ENCODE measurements around the gene PNCK. TPM values are rescaled to one million over a fixed set of nuclear protein-coding genes. Genes with fewer than 3 reads are reported as not detected.
A peak's percentile ranks its signal among the peaks of the same experiment; 100 is the strongest.
"Not testable (repeated sequence)": the region's sequence is repeated elsewhere in the genome, so short reads cannot be mapped to it uniquely, and the experiment has no call there.

Gene PNCK
- total RNA-seq, 4 donors from 2014 or later, result 0.83 TPM; not detected in 3

DNA sequence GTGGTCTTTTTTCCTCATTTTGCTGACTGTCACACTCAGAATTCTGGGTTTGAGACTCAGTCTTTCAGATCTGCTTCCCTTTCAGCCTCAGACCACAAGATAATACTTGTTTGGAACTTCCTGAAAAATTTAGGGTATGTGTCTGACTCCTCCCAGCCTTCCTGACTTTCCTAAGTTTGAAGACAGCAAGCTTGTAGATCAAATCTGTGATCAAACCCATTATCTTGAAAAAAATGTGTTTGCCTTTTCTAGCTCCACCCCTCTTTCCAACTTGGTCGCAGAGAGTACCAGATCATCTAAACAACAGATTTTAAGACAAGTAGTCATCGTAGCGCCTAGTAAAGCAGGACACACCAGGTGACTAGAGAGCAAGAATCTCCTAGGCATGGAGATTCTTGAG lies 40.6 kb upstream of the PNCK start:
- Histone ChIP-seq H3K9me3 (no peaks in the 10 kb centered on the region), H3K4me1 (peaks cover 11 to 21% of the 10 kb centered on the region in 2 donors), H3K4me3 (replicated peaks in 1 of 3) (no peak overlapping the region), H3K27ac (no peak overlapping the region), H3K27me3 (no peaks in the 10 kb centered on the region), H3K36me3 (peaks cover 8 to 11% of the 10 kb centered on the region in 2 donors)
- TF ChIP-seq POLR2A (IDR thresholded peaks at IDR 0.05), result no peak
- TF ChIP-seq, protein P1, sequence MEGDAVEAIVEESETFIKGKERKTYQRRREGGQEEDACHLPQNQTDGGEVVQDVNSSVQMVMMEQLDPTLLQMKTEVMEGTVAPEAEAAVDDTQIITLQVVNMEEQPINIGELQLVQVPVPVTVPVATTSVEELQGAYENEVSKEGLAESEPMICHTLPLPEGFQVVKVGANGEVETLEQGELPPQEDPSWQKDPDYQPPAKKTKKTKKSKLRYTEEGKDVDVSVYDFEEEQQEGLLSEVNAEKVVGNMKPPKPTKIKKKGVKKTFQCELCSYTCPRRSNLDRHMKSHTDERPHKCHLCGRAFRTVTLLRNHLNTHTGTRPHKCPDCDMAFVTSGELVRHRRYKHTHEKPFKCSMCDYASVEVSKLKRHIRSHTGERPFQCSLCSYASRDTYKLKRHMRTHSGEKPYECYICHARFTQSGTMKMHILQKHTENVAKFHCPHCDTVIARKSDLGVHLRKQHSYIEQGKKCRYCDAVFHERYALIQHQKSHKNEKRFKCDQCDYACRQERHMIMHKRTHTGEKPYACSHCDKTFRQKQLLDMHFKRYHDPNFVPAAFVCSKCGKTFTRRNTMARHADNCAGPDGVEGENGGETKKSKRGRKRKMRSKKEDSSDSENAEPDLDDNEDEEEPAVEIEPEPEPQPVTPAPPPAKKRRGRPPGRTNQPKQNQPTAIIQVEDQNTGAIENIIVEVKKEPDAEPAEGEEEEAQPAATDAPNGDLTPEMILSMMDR (IDR thresholded peaks at IDR 0.05), result no peak
- intact Hi-C loops (cut with DNase I), result no loop called here
- 88 to 92% methylated on average over 3 of the region's 3 CpGs for WGBS, 2 donors
- DNase-seq, result no peak

DNA sequence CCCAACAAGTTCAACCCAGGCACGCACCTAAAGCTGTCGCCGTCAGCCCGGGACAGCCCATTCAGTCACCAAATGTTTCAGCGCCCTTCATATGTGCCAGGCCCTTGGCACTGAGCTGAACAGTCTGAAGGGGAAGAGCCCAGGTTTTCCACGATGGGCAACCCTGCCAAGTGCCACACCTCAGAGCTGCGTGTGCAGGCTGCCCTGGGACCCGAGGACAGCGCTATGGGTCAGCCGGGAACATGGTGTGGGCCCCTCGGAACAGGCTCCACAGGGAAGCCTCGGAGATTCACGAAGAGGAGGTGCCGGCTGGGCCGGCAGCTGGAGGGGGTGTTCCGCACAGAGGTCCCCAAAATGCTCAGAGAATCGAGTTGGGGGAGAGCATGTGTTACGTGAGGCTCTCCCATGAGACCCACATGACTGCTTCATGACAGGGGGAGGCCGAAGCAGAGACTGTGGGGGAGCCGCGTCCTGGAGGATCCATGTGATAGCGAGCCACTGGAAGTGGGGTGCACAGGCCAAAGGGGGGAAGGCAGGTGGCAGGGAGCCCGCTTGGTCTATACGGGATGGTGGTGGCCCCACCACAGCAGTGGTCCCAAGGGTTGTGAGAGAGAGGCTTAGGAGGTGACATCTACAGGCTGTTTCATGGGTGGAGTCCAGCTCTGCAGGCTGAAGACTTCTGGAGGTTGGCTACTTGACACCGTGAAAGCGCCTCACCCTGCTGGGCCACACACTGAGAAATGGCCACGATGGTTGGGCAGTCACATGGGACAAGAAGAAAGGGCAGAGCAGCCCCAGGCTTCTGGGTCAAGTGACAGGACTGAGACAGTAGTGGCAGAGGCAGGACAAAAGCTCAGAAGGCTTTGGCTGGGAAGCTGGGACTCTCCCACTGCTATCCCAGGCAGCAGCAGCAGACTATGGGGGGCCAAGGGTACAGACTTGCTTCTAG lies 36.4 kb upstream of the PNCK start:
- no peak for DNase-seq
- Histone ChIP-seq H3K36me3 (peaks cover 6 to 8% of the 10 kb centered on the region in 2 donors), H3K9me3 (no peaks in the 10 kb centered on the region), H3K4me1 (peaks cover 5 to 28% of the 10 kb centered on the region in 2 donors), H3K4me3 (replicated peaks in 1 of 3) (no peak overlapping the region), H3K27me3 (no peaks in the 10 kb centered on the region), H3K27ac (no peak overlapping the region)
- WGBS, 2 donors, result 85 to 87% methylated on average over 16 to 18 of the region's 27 CpGs
- intact Hi-C loops (cut with DNase I), result no loop called here
- no peak for TF ChIP-seq POLR2A (IDR thresholded peaks at IDR 0.05)
- TF ChIP-seq, protein P1 (IDR thresholded peaks at IDR 0.05), result no peak

DNA sequence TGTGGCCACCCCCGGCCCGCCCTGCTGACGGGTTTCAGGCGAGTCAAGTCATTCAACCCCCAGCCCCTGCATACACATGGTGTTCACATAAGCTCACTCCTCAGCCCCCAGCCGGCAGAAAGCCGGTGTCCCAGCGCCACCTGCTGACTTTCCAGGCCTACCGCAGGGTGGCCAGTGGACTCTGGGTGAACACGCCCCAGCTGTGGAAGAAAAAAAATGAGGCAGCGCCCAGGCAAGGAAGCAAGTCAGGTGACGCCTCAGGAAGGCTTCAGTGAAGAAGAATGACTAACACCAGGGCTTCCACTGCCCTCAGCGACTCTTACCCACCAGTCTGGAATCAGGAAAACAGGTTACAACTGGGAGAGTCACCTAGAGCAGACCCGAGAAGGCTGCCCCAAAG lies 34.8 kb upstream of the PNCK start:
- TF ChIP-seq POLR2A (IDR thresholded peaks at IDR 0.05), result no peak
- TF ChIP-seq, protein P1 (IDR thresholded peaks at IDR 0.05), result peak in 5 of 6 experiments; percentile 26 to 59 (median 59)
- no peaks in the 10 kb centered on the region for H3K36me3 ChIP-seq
- WGBS, 2 donors, result 24 to 27% methylated on average over 6 to 12 of the region's 13 CpGs
- no peaks in the 10 kb centered on the region for H3K9me3 ChIP-seq
- peaks cover 8 to 40% of the 10 kb centered on the region in 2 donors for H3K4me1 ChIP-seq
- peak overlapping the region in 1 of 3 donors; percentile 36 for H3K27ac ChIP-seq
- H3K4me3 ChIP-seq (replicated peaks in 1 of 3), result no peak overlapping the region
- H3K27me3 ChIP-seq, result no peaks in the 10 kb centered on the region
- DNase-seq, result peak; percentile 73 to 75
- intact Hi-C loops (cut with DNase I), result no loop called here

DNA sequence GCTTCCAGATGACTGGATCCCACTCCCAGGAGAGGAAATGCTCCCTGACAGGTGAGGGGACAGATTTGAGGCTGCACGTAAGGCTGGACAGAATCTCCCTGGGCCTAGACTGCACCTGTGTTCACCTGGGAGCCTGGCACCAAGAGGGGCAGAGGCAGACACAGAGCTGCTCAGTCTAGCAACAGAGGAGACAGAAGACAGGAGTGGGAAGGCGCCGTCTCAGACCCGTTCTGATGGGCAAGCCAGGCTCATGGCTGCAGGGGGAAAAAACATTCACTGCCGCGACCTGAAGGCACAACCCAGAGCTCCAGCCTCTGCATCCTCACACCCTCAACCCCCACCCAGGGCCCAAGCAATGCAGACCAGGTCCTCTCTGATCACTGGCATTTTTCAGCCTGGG lies 33.8 kb upstream of the PNCK start:
- H3K9me3 ChIP-seq, result no peaks in the 10 kb centered on the region
- H3K27ac ChIP-seq, result no peak overlapping the region
- DNase-seq, result no peak
- no peak for TF ChIP-seq POLR2A (IDR thresholded peaks at IDR 0.05)
- TF ChIP-seq, protein P1 (IDR thresholded peaks at IDR 0.05), result no peak
- WGBS, 2 donors, result 89 to 92% methylated on average over 3 to 6 of the region's 6 CpGs
- peaks cover 0 to 3% of the 10 kb centered on the region in 2 donors for H3K36me3 ChIP-seq
- H3K27me3 ChIP-seq, result no peaks in the 10 kb centered on the region
- H3K4me3 ChIP-seq (replicated peaks in 1 of 3), result no peak overlapping the region
- H3K4me1 ChIP-seq, result peaks cover 8 to 32% of the 10 kb centered on the region in 2 donors
- intact Hi-C loops (cut with DNase I), result no loop called here

DNA sequence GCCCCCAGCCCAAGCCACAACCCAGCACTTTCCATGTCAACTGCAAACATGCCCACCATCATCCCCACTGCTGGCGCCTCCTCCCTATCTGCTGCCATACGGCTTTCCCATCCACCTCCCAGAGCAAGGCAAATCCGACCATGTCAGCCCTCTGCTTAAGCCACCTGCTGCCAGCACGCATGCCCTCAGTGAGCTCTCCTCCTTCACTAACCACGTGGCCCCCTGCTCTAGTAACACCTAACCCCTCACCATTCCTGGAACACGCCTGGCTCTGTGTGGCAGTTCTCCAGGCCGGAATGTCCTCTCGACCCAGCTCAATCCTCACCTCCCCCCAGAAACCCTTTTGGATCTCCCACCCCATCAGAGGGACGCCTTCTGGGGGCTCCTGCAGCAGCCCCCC lies 33.2 kb upstream of the PNCK start:
- intact Hi-C loops (cut with DNase I), result no loop called here
- WGBS, 2 donors, result 92% methylated on average over 9 of the region's 9 CpGs
- H3K4me3 ChIP-seq (replicated peaks in 1 of 3), result no peak overlapping the region

DNA sequence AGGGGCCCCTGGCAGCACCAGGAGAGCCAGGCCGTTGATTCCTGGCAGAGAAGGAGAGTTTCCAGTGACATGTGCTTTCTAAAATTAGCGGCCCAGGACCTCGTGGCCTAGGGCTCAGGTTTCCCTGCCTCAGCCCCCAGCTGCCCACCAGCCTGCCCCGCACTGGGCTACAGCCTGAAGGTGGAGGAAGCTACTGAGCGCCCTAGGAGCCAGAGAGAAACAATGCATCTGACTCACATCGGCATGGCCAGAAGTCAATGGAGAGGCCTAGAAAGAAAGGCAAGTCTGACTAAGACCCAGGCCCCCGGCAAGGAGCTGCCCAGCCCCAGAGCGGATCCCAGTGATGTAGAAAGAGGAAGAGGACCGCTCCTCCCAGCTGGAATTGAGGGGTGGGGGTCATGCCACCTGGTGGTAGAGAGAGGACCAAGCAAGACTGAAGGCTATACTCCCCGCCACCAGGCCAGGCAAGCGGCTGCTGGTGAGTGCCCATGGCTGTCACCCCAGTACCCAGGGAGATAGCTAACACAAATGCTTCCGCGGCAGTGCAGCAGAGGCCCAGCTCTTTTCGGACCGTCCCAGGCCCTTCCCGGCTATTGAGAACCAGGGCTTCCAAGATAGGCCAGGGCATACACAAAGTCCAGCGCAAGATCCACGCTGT lies 31.9 kb upstream of the PNCK start:
- H3K4me3 ChIP-seq (replicated peaks in 1 of 3); H3K27me3 ChIP-seq; H3K9me3 ChIP-seq; DNase-seq; intact Hi-C loops (cut with DNase I): not testable (repeated sequence)
- Histone ChIP-seq H3K36me3 (peaks cover 0 to 11% of the 10 kb centered on the region in 2 donors), H3K4me1 (peaks cover 3 to 26% of the 10 kb centered on the region in 2 donors), H3K27ac (peak overlapping the region in 2 of 3 donors; percentile 24 to 29)
- WGBS, 2 donors, result no CpG with 5 or more reads among the region's 18 CpGs

More for the DNA sequence above, 33.2 kb upstream of the PNCK start:
- DNase-seq, result no peak
- H3K9me3 ChIP-seq, result no peaks in the 10 kb centered on the region
- H3K36me3 ChIP-seq, result peaks cover 0 to 6% of the 10 kb centered on the region in 2 donors
- no peak for TF ChIP-seq POLR2A (IDR thresholded peaks at IDR 0.05)
- TF ChIP-seq, protein P1 (IDR thresholded peaks at IDR 0.05), result no peak
- H3K4me1 ChIP-seq, result peaks cover 8 to 32% of the 10 kb centered on the region in 2 donors
- H3K27ac ChIP-seq, result no peak overlapping the region
- no peaks in the 10 kb centered on the region for H3K27me3 ChIP-seq
